ENCODE results near the gene UGT1A3.

UGT1A3 gene

DNA sequence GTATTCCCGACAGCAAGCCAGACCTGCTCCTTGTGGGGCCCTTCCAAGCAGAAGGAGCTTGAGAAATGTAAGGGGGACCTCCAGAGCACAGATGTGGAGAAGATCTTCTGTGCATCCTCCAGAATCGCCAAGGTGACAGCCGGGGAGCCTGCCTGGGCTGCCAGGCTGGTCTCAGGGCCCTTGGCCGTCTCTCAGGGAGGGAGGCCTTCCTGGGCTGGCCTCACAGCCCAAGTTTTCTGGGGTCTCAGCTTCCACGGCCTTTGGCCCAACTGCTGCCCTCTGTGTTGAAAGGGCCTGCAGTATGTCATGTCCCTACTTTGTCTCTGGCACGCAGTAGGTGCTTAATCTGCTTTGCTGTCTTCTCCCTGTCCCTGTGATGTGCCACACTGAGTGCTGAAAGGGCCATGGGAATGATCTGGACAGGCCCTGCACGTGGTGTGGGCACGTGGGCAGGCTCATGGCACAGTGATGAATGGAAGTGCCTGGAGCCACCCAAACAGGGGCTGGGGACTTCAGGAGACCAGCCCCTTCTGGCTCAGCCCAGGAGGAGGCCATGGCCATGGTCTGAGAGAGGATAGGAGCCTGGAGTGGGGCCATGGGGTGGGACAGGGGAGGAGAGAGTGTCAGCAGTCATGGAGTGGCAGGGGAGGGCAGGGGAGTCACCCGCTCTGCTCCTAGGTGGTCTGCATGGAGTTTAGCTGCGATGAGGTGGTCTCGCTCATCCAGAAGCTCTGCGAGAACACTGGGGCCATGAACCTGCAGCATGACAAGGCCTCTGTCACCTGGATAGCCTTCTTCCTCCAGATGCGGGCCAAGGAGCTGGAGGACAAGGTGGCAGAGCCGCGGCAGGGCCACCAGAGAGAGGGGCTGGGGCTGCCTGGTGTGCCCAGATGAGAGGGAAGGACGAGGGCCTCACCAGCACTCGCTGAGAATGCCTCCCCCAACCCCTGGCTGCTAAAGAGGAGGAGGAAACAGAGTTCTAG, 90.1 kb downstream of the UGT1A3 start:
- DNase-seq = no peak

DNA sequence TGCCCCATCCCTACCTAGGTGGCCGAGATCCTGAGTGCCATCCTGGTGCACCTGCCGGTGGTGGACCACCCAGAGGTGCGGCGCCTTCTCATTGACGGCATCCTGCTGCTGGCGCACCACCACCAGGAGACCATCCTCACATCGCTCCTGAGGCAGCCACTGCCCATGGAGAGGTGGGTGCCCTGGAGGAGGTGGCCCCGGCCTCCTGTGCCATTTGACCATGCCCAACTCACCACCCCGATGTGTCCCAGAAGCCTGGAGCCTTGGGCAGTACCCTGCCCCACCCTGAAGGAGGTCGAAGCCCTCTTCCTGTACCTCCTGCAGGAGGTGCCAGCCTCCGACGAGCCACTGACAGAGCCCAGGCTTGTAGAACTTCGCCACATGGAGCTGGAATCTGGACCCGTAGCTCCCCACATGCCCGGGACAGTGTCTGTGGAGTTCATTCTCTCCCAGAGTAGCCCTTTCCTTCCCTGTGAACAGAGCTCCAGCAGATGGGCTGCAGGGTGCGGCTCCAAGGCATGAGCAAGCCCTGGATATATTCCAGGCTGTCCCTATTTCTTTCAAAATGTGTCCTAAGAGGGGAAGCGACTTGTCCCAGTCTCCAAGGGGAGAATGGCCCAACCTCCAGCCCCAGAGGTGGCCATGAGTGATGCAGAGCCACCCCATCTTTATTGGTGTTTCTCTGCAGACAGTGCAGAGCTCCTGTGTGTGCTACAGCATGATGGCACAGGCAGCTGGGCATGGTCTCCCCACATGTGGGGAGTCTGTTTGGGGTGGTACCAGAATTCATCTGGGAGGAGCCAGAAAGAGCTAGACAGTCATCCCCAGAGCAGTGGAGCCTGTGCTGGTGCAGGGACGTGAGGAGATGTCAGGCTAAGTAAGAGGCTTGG, 91.3 kb downstream of the UGT1A3 start:
- no peak for DNase-seq

DNA sequence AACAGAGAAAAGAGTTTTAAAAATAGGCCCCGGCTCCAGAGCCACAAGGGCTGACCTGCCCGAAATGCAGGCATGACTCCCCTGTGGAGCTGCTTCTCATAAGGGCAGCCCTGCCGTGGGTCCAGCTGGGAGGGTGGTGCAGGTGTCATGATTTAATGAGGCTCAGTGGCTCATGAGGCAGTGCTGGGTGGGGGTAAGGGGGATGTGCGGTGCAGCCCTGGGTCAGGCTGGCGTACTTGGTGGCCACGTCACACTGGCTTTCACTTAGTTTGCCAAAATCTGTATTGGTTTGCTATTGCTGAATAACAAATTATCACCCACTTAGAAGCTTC, 91.9 kb downstream of the UGT1A3 start:
- no peak for DNase-seq

DNA sequence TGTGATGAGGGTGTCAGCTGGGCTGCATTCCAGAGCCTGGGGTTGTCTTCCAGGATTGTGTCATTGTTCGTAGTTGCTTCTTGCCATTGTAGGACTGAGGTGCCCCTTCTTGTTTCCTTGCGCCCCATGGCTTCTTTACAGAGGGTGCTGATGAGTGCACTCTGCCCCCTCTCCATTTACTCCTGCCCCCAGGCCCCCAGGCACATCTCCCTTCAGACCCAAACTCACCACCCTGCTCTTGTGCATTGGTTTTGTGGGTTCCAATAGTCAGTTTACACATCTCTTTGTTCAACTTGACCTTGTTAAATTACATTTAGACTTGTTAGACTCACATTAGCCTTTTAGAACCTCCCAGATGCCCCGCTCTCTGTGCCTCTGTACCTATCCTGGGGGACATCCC, 92.4 kb downstream of the UGT1A3 start:
- DNase-seq = no peak

DNA sequence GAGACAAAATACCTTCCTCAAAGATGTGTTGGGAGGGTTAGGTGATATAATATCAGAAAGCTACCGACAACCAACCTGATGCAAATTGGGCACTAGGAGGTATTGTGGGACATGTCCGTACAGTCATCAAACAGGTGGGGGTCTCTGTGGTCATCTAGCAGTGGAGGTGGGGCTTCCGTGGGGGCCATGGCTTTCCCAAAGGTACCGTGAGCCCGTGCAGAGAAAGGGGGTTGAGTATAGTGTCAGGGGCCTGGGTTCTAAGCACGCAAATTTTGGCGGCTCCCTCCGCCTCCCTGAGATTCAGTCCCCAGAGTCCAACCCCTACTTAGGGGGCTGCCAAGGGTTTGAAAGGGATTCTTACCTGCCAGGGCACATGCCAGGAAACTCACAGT, 92.9 kb downstream of the UGT1A3 start:
- no peak for DNase-seq

DNA sequence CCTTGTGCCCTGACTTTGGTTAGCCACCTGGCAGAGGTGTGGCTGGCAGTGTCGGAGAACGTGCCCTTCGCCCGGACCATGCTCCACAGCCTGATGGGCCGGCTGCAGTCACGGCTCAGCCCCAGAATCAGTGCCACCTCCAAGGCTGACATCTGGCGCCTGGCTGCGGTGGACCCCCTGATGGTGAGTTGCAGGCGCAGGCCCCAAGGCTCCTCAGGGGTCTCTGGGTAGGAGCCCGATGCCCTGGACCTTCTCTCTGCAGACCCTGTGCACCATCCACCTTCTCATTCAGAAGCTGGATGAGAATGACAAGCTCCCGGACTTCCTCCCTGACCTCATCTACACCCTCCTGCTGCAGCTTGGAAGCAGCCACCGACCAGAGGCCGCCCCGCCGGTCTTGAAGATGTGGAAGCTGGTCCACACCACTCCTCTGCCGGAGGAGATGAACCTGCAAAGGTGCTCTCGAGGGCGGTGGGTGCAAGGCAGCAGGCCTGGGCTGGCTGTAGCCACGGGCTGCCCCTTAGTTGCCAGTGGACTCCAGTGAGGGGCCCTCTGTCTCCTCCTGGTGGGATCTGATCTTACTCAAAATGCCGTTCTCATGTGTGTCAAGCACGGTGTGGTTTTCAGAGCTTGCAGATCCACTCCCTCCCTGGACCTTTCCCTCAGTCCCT, 93.4 kb downstream of the UGT1A3 start:
- DNase-seq = no peak

All from CD4-positive, alpha-beta T cell treated with Interleukin-12 subunit alpha and Interleukin-12 subunit beta, for 1 hour (primary cell).